ENCODE data around the gene LAYN. TPM values are rescaled to one million over a fixed set of nuclear protein-coding genes. Genes with fewer than 3 reads are reported as not detected.

Gene LAYN
- total RNA-seq, 1 donor, result 66.5 TPM

- no peak for TF ChIP-seq CTCF (IDR thresholded peaks at IDR 0.05; ENCODE audit: insufficient read depth, low read depth, low read length)
- no peak for DNase-seq (ENCODE audit: low read depth)
- H3K4me3 ChIP-seq (ENCODE audit: low read depth, low read length), result no peak overlapping the region
Measured at GRCh38 chr11:111528557-111528956, 12.0 kb upstream of the LAYN start.

- DNase-seq (ENCODE audit: low read depth), result peak; percentile 56
- no peak overlapping the region for H3K4me3 ChIP-seq (ENCODE audit: low read depth, low read length)
- TF ChIP-seq CTCF (IDR thresholded peaks at IDR 0.05; ENCODE audit: insufficient read depth, low read depth, low read length), result no peak
Measured at GRCh38 chr11:111530091-111530490, 10.4 kb upstream of the LAYN start.

GRCh38 chr11:111531136-111531535, 9.4 kb upstream of the LAYN start:
- H3K4me3 ChIP-seq (ENCODE audit: low read depth, low read length), result no peak overlapping the region
- no peak for TF ChIP-seq CTCF (IDR thresholded peaks at IDR 0.05; ENCODE audit: insufficient read depth, low read depth, low read length)
- no peak for DNase-seq (ENCODE audit: low read depth)

GRCh38 chr11:111531687-111532364, 8.7 kb upstream of the LAYN start:
- DNase-seq (ENCODE audit: low read depth), result peak; percentile 81
- H3K4me3 ChIP-seq (ENCODE audit: low read depth, low read length), result no peak overlapping the region
- TF ChIP-seq CTCF (IDR thresholded peaks at IDR 0.05; ENCODE audit: insufficient read depth, low read depth, low read length), result no peak

GRCh38 chr11:111532365-111532709, 8.2 kb upstream of the LAYN start:
- no peak for TF ChIP-seq CTCF (IDR thresholded peaks at IDR 0.05; ENCODE audit: insufficient read depth, low read depth, low read length)
- no peak overlapping the region for H3K4me3 ChIP-seq (ENCODE audit: low read depth, low read length)
- DNase-seq (ENCODE audit: low read depth), result no peak

GRCh38 chr11:111535281-111535680, 5.2 kb upstream of the LAYN start:
- H3K4me3 ChIP-seq (ENCODE audit: low read depth, low read length), result no peak overlapping the region
- DNase-seq (ENCODE audit: low read depth), result no peak
- no peak for TF ChIP-seq CTCF (IDR thresholded peaks at IDR 0.05; ENCODE audit: insufficient read depth, low read depth, low read length)

- no peak for TF ChIP-seq CTCF (IDR thresholded peaks at IDR 0.05; ENCODE audit: insufficient read depth, low read depth, low read length)
- no peak for DNase-seq (ENCODE audit: low read depth)
- H3K4me3 ChIP-seq (ENCODE audit: low read depth, low read length), result no peak overlapping the region
Measured at GRCh38 chr11:111537336-111537860, 3.1 kb upstream of the LAYN start.

All from fibroblast of villous mesenchyme (primary cell).